Duodenal mucosa (tissue), 2 donors: ENCODE data around the gene HHAT.

ENCODE experiments used
- H3K27ac ChIP-seq: one replicate; pipeline ENCODE4 v1.7.0; 2013; ENCODE audit warnings: low read depth, low read length
- H3K27me3 ChIP-seq, 2 donors: one replicate each; pipeline ENCODE4 v1.7.0; 2013; ENCODE audit warnings: low read length in 2 of 2, control low read depth in 1 of 2; ENCODE audit not compliant: insufficient read depth in 2 of 2, control insufficient read depth in 1 of 2
- H3K36me3 ChIP-seq, 2 donors: one replicate each; pipeline ENCODE4 v1.7.0; 2013; ENCODE audit warnings: low read length in 2 of 2, control low read depth in 1 of 2; ENCODE audit not compliant: insufficient read depth in 2 of 2, control insufficient read depth in 1 of 2
- H3K4me1 ChIP-seq, 2 donors: one replicate each; pipeline ENCODE4 v1.7.0; 2013; ENCODE audit warnings: low read length in 2 of 2, control low read depth in 1 of 2; ENCODE audit not compliant: insufficient read depth in 2 of 2, control insufficient read depth in 1 of 2
- H3K4me3 ChIP-seq, 2 donors: one replicate each; pipeline ENCODE4 v1.7.0; 2013; ENCODE audit warnings: low read length in 2 of 2, low read depth in 1 of 2
- H3K9ac ChIP-seq, 2 donors: one replicate each; pipeline ENCODE4 v1.7.0; 2013; ENCODE audit warnings: low read length in 2 of 2, low read depth in 1 of 2
- H3K9me3 ChIP-seq, 2 donors: one replicate each; pipeline ENCODE4 v1.7.0; 2013; ENCODE audit warnings: low read length in 2 of 2, control low read depth in 1 of 2; ENCODE audit not compliant: control insufficient read depth in 1 of 2

HHAT gene

GRCh38 chr1:210709701-210710100 is 381.0 kb downstream of the HHAT start:
- H3K36me3 ChIP-seq = no peaks in the 10 kb centered on the region
- no peaks in the 10 kb centered on the region for H3K4me1 ChIP-seq
- H3K9ac ChIP-seq = no peak overlapping the region
- no peak overlapping the region for H3K27ac ChIP-seq
- no peaks in the 10 kb centered on the region for H3K9me3 ChIP-seq
- no peak overlapping the region for H3K4me3 ChIP-seq
- no peaks in the 10 kb centered on the region for H3K27me3 ChIP-seq

GRCh38 chr1:210711825-210712612 is 383.3 kb downstream of the HHAT start:
- Histone ChIP-seq H3K9ac (no peak overlapping the region), H3K4me3 (no peak overlapping the region), H3K27ac (no peak overlapping the region), H3K9me3 (no peaks in the 10 kb centered on the region), H3K27me3 (no peaks in the 10 kb centered on the region), H3K4me1 (no peaks in the 10 kb centered on the region), H3K36me3 (no peaks in the 10 kb centered on the region)

GRCh38 chr1:210715072-210715471 is 386.4 kb downstream of the HHAT start:
- Histone ChIP-seq H3K36me3 (no peaks in the 10 kb centered on the region), H3K4me3 (no peak overlapping the region)

GRCh38 chr1:210722410-210723081 is 393.8 kb downstream of the HHAT start:
- H3K27me3 ChIP-seq = no peaks in the 10 kb centered on the region
- H3K36me3 ChIP-seq = no peaks in the 10 kb centered on the region
- H3K9ac ChIP-seq = no peak overlapping the region
- no peaks in the 10 kb centered on the region for H3K4me1 ChIP-seq
- H3K9me3 ChIP-seq = no peaks in the 10 kb centered on the region
- no peak overlapping the region for H3K27ac ChIP-seq
- no peak overlapping the region for H3K4me3 ChIP-seq

More at GRCh38 chr1:210715072-210715471, 386.4 kb downstream of the HHAT start:
- Histone ChIP-seq H3K9ac (no peak overlapping the region), H3K27ac (no peak overlapping the region), H3K27me3 (no peaks in the 10 kb centered on the region), H3K4me1 (no peaks in the 10 kb centered on the region), H3K9me3 (no peaks in the 10 kb centered on the region)

DNA sequence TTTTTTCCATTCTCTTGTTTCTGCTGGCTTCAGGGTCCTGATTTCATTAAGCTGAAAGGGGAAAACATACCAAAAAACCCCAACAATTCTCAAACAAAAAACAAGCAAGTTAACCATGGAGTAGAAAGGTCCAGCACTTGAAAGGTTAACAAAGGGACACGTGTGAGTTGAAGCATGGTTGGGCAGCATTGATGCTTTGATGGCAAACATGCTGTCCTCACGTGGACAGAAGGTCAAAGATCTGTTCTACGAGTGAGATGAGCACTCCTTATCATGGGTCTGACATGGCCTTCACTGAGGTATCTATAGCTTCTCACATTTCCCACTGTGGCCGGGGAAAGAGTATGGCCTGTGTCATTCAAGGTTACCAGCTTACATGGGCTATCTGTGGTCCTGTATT is 394.9 kb downstream of the HHAT start:
- no peak overlapping the region for H3K4me3 ChIP-seq
- no peaks in the 10 kb centered on the region for H3K27me3 ChIP-seq
- H3K4me1 ChIP-seq = no peaks in the 10 kb centered on the region
- H3K9me3 ChIP-seq = no peaks in the 10 kb centered on the region
- H3K36me3 ChIP-seq = no peaks in the 10 kb centered on the region
- H3K9ac ChIP-seq = no peak overlapping the region
- no peak overlapping the region for H3K27ac ChIP-seq

- no peak overlapping the region for H3K9ac ChIP-seq
- H3K4me3 ChIP-seq = no peak overlapping the region
- no peaks in the 10 kb centered on the region for H3K9me3 ChIP-seq
- H3K4me1 ChIP-seq = no peaks in the 10 kb centered on the region
- no peaks in the 10 kb centered on the region for H3K27me3 ChIP-seq
- H3K27ac ChIP-seq = no peak overlapping the region
- no peaks in the 10 kb centered on the region for H3K36me3 ChIP-seq
Observed at GRCh38 chr1:210724768-210725167, 396.1 kb downstream of the HHAT start.
